Neural cell (in vitro differentiated cells): ENCODE measurements around the gene FGF16. TPM values are rescaled to one million over a fixed set of nuclear protein-coding genes. Genes with fewer than 3 reads are reported as not detected.

ENCODE experiments used
- H2AFZ ChIP-seq: fragments of 200-600, 300-800 bp; sonication (generic), shearing (Covaris generic); 2 replicates; pipeline ENCODE4 v1.6.0; 2014; ENCODE audit warnings: low read depth, mild to moderate bottlenecking, antibody characterized with exemption, low read length, moderate library complexity
- H3F3A ChIP-seq: fragments of 200-600 bp; shearing (Covaris generic); 2 replicates; pipeline ENCODE4 v1.6.1; 2016; ENCODE audit warnings: mild to moderate bottlenecking, moderate library complexity, mixed read lengths, antibody characterized with exemption, low read length; ENCODE audit not compliant: insufficient read depth, poor library complexity, severe bottlenecking
- H3K27ac ChIP-seq: fragments of 200-600, 300-800 bp; sonication (generic), shearing (Covaris generic); 2 replicates; pipeline ENCODE4 v1.5.1; 2014; ENCODE audit warnings: mild to moderate bottlenecking, low read length, moderate library complexity
- H3K27me3 ChIP-seq: fragments of 300-800, 200-600 bp; sonication (generic), shearing (Covaris generic); 2 replicates; pipeline ENCODE4 v1.6.0; 2014; ENCODE audit warnings: mild to moderate bottlenecking, low read depth, low read length, moderate library complexity; ENCODE audit not compliant: insufficient read depth
- H3K36me3 ChIP-seq: fragments of 300-800, 200-600 bp; sonication (generic), shearing (Covaris generic); 2 replicates; pipeline ENCODE4 v1.5.1; 2014; ENCODE audit warnings: mild to moderate bottlenecking, antibody characterized with exemption, low read length, moderate library complexity; ENCODE audit not compliant: insufficient read depth
- H3K4me2 ChIP-seq: fragments of 300-800, 200-600 bp; sonication (generic), shearing (Covaris generic); 2 replicates; pipeline ENCODE4 v1.6.0; 2014; ENCODE audit warnings: mild to moderate bottlenecking, low read length
- H3K4me3 ChIP-seq: fragments of 300-800, 200-600 bp; sonication (generic), shearing (Covaris generic); 2 replicates; pipeline ENCODE4 v1.5.1; 2014; ENCODE audit warnings: mild to moderate bottlenecking, low read length, moderate library complexity
- H3K79me2 ChIP-seq: fragments of 200-600 bp; shearing (Covaris generic); replicated peaks from 2 replicates; pipeline ENCODE4 v1.6.0; 2014; ENCODE audit warnings: mild to moderate bottlenecking, low read length, moderate library complexity; ENCODE audit not compliant: insufficient read depth
- H3K9ac ChIP-seq: fragments of 300-800, 200-600 bp; sonication (generic), shearing (Covaris generic); 2 replicates; pipeline ENCODE4 v1.6.1; 2016; ENCODE audit warnings: mild to moderate bottlenecking, low read length, mixed read lengths
- H3K9me2 ChIP-seq: fragments of 200-600 bp; shearing (Covaris generic); 2 replicates; pipeline ENCODE4 v1.6.1; 2016; ENCODE audit warnings: mild to moderate bottlenecking, low read length, mixed read lengths; ENCODE audit not compliant: insufficient read depth
- H3K9me3 ChIP-seq: fragments of 200-600, 300-800 bp; sonication (generic), shearing (Covaris generic); 2 replicates; pipeline ENCODE4 v1.6.1; 2016; ENCODE audit warnings: mild to moderate bottlenecking, mixed run types, low read length, moderate library complexity, mixed read lengths
- H4K20me1 ChIP-seq: fragments of 200-600 bp; shearing (Covaris generic); 2 replicates; pipeline ENCODE4 v1.6.1; 2016; ENCODE audit warnings: mild to moderate bottlenecking, mixed run types; ENCODE audit not compliant: insufficient read depth
- EP300 ChIP-seq: fragments of 450-650 bp; conservative IDR thresholded peaks from 2 replicates; pipeline ENCODE4 v1.6.1; 2014; ENCODE audit warnings: antibody characterized with exemption, mild to moderate bottlenecking, moderate library complexity; ENCODE audit not compliant: poor library complexity, severe bottlenecking
- EZH2 ChIP-seq: fragments of 200-600, 300-800 bp; shearing (Covaris generic), sonication (generic); IDR thresholded peaks from 2 replicates; pipeline ENCODE4 v1.6.1; 2014; ENCODE audit warnings: antibody characterized with exemption, low read length, borderline replicate concordance, mild to moderate bottlenecking; ENCODE audit not compliant: insufficient read depth, poor library complexity, severe bottlenecking
- MXI1 ChIP-seq: fragments of 450-650 bp; conservative IDR thresholded peaks from 2 replicates; pipeline ENCODE4 v1.6.1; 2014; ENCODE audit warnings: antibody characterized with exemption, mild to moderate bottlenecking; ENCODE audit not compliant: poor library complexity, severe bottlenecking
- POLR2AphosphoS5 ChIP-seq: IDR thresholded peaks from 2 replicates; pipeline ENCODE4 v1.6.1; 2012
- RAD21 ChIP-seq: fragments of 450-650 bp; conservative IDR thresholded peaks from 2 replicates; pipeline ENCODE4 v1.6.1; 2014; ENCODE audit warnings: antibody characterized with exemption, mild to moderate bottlenecking, moderate library complexity
- SMC3 ChIP-seq: fragments of 450-650 bp; conservative IDR thresholded peaks from 2 replicates; pipeline ENCODE4 v1.6.1; 2014; ENCODE audit warnings: antibody characterized with exemption, mild to moderate bottlenecking, moderate library complexity; ENCODE audit not compliant: poor library complexity
- TAF1 ChIP-seq: IDR thresholded peaks from 2 replicates; pipeline ENCODE4 v1.6.1; 2012; ENCODE audit warnings: low read depth
- polyA plus RNA-seq: library from polyadenylated mRNA; depleted of rRNA; stranded (reverse); fragments of >200 nt; gene quantifications from 2 replicates; pipeline ENCODE4 v1.2.3, GENCODE V29; 2014
- TF ChIP-seq, protein P1 (sequence below): IDR thresholded peaks from 2 replicates; pipeline ENCODE4 v1.6.1; 2012; ENCODE audit warnings: borderline replicate concordance
- TF ChIP-seq, protein P2 (sequence below): fragments of 450-650 bp; IDR thresholded peaks from 2 replicates; pipeline ENCODE4 v1.5.1; 2014; ENCODE audit warnings: antibody characterized with exemption, mild to moderate bottlenecking, moderate library complexity; ENCODE audit not compliant: poor library complexity, severe bottlenecking

FGF16 gene
- polyA plus RNA-seq, 1 donor from 2014 or later = not detected

DNA sequence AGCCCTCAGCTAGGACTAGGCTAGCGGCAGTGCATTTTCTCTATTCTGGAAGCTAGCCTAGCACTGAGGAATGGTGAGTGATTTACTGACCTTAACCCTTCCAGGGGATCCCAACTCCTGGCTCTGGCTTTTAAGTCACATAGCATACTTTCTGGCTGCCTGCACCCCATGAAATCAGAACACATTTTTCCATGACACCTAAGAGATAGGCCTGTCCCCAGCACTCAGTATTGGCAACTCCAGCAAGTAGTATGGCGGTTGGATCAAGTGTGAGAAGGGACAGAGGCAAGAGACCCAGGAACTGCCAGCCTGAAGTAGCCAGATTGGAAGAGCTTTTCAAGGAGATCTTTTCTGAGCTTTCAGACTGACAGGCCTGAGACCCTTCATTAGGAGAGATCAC is 8.2 kb downstream of the FGF16 start:
- no peaks in the 10 kb centered on the region for H3K36me3 ChIP-seq
- no peaks in the 10 kb centered on the region for H3K27me3 ChIP-seq
- no peak overlapping the region for H3K9ac ChIP-seq
- H3K4me2 ChIP-seq = no peak overlapping the region
- no peak for TF ChIP-seq RAD21
- TF ChIP-seq, protein P1, sequence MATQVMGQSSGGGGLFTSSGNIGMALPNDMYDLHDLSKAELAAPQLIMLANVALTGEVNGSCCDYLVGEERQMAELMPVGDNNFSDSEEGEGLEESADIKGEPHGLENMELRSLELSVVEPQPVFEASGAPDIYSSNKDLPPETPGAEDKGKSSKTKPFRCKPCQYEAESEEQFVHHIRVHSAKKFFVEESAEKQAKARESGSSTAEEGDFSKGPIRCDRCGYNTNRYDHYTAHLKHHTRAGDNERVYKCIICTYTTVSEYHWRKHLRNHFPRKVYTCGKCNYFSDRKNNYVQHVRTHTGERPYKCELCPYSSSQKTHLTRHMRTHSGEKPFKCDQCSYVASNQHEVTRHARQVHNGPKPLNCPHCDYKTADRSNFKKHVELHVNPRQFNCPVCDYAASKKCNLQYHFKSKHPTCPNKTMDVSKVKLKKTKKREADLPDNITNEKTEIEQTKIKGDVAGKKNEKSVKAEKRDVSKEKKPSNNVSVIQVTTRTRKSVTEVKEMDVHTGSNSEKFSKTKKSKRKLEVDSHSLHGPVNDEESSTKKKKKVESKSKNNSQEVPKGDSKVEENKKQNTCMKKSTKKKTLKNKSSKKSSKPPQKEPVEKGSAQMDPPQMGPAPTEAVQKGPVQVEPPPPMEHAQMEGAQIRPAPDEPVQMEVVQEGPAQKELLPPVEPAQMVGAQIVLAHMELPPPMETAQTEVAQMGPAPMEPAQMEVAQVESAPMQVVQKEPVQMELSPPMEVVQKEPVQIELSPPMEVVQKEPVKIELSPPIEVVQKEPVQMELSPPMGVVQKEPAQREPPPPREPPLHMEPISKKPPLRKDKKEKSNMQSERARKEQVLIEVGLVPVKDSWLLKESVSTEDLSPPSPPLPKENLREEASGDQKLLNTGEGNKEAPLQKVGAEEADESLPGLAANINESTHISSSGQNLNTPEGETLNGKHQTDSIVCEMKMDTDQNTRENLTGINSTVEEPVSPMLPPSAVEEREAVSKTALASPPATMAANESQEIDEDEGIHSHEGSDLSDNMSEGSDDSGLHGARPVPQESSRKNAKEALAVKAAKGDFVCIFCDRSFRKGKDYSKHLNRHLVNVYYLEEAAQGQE = no peak
- TF ChIP-seq, protein P2, sequence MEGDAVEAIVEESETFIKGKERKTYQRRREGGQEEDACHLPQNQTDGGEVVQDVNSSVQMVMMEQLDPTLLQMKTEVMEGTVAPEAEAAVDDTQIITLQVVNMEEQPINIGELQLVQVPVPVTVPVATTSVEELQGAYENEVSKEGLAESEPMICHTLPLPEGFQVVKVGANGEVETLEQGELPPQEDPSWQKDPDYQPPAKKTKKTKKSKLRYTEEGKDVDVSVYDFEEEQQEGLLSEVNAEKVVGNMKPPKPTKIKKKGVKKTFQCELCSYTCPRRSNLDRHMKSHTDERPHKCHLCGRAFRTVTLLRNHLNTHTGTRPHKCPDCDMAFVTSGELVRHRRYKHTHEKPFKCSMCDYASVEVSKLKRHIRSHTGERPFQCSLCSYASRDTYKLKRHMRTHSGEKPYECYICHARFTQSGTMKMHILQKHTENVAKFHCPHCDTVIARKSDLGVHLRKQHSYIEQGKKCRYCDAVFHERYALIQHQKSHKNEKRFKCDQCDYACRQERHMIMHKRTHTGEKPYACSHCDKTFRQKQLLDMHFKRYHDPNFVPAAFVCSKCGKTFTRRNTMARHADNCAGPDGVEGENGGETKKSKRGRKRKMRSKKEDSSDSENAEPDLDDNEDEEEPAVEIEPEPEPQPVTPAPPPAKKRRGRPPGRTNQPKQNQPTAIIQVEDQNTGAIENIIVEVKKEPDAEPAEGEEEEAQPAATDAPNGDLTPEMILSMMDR = no peak
- TF ChIP-seq TAF1 = no peak
- no peak for TF ChIP-seq EZH2
- TF ChIP-seq SMC3 = no peak
- no peak for TF ChIP-seq EP300
- TF ChIP-seq MXI1 = no peak
- TF ChIP-seq POLR2AphosphoS5 = no peak
- H3K27ac ChIP-seq = no peak overlapping the region
- no peaks in the 10 kb centered on the region for H4K20me1 ChIP-seq
- no peaks in the 10 kb centered on the region for H3K79me2 ChIP-seq
- H3K4me3 ChIP-seq = no peak overlapping the region
- H3K9me2 ChIP-seq = no peaks in the 10 kb centered on the region
- no peaks in the 10 kb centered on the region for H3F3A ChIP-seq
- H3K9me3 ChIP-seq = no peaks in the 10 kb centered on the region
- H2AFZ ChIP-seq = no peak overlapping the region

GRCh38 chrX:77484045-77484444 is 36.9 kb downstream of the FGF16 start:
- no peaks in the 10 kb centered on the region for H3K27me3 ChIP-seq
- no peak overlapping the region for H3K27ac ChIP-seq
- TF ChIP-seq MXI1 = no peak
- TF ChIP-seq POLR2AphosphoS5 = no peak
- TF ChIP-seq RAD21 = no peak
- no peaks in the 10 kb centered on the region for H3K36me3 ChIP-seq
- H3K4me3 ChIP-seq = no peak overlapping the region
- no peaks in the 10 kb centered on the region for H3K9me3 ChIP-seq
- no peaks in the 10 kb centered on the region for H3K79me2 ChIP-seq
- no peak overlapping the region for H3K4me2 ChIP-seq
- no peaks in the 10 kb centered on the region for H3K9me2 ChIP-seq
- H4K20me1 ChIP-seq = no peaks in the 10 kb centered on the region
- no peaks in the 10 kb centered on the region for H3F3A ChIP-seq
- no peak overlapping the region for H2AFZ ChIP-seq
- no peak overlapping the region for H3K9ac ChIP-seq
